ENCODE results near the gene DRC7.

DRC7 gene

GRCh38 chr16:57677622-57678369 is 16.8 kb upstream of the DRC7 start:
- DNase-seq, result no peak

- DNase-seq, result no peak
Observed at GRCh38 chr16:57679016-57679415, 15.6 kb upstream of the DRC7 start.

GRCh38 chr16:57679767-57680482 is 14.7 kb upstream of the DRC7 start:
- no peak for DNase-seq

- no peak for DNase-seq
Observed at GRCh38 chr16:57680842-57681375, 13.7 kb upstream of the DRC7 start.

- DNase-seq, result no peak
Observed at GRCh38 chr16:57681950-57682728, 12.5 kb upstream of the DRC7 start.

GRCh38 chr16:57682809-57683635 is 11.6 kb upstream of the DRC7 start:
- DNase-seq, result no peak

- no peak for DNase-seq
Observed at GRCh38 chr16:57683636-57684545, 10.7 kb upstream of the DRC7 start.

- DNase-seq, result no peak
Observed at GRCh38 chr16:57684626-57685358, 9.8 kb upstream of the DRC7 start.

- no peak for DNase-seq
Observed at GRCh38 chr16:57685633-57686032, 9.0 kb upstream of the DRC7 start.

- DNase-seq, result no peak
Observed at GRCh38 chr16:57686577-57686976, 8.0 kb upstream of the DRC7 start.

- no peak for DNase-seq
Observed at GRCh38 chr16:57687363-57687929, 7.2 kb upstream of the DRC7 start.

GRCh38 chr16:57688487-57688986 is 6.1 kb upstream of the DRC7 start:
- DNase-seq, result no peak

- DNase-seq, result no peak
Observed at GRCh38 chr16:57688987-57689761, 5.4 kb upstream of the DRC7 start.

- no peak for DNase-seq
Observed at GRCh38 chr16:57689762-57690558, 4.6 kb upstream of the DRC7 start.

- no peak for DNase-seq
Observed at GRCh38 chr16:57690782-57691471, 3.7 kb upstream of the DRC7 start.

- DNase-seq, result no peak
Observed at GRCh38 chr16:57692636-57693035, 2.0 kb upstream of the DRC7 start.

GRCh38 chr16:57693550-57693949 is 1.1 kb upstream of the DRC7 start:
- DNase-seq, result no peak

GRCh38 chr16:57694231-57694724 is 328 bp upstream of the DRC7 start:
- no peak for DNase-seq

All from NCI-H1694 treated with DMSO at 0.1 percent for 48 hours (cell line).